ENCODE results near the gene SH3GLB2.

Gene SH3GLB2

GRCh38 chr9:128995791-128996190 lies 32.3 kb downstream of the SH3GLB2 start:
- no peak for DNase-seq (ENCODE audit: low read depth)
- H3K4me3 ChIP-seq (ENCODE audit: low read length) = no peak overlapping the region
- TF ChIP-seq CTCF (conservative IDR thresholded peaks at IDR 0.05; ENCODE audit: low read depth, low read length) = no peak

GRCh38 chr9:128992995-128993394 lies 35.1 kb downstream of the SH3GLB2 start:
- H3K4me3 ChIP-seq (ENCODE audit: low read length) = no peak overlapping the region
- TF ChIP-seq CTCF (conservative IDR thresholded peaks at IDR 0.05; ENCODE audit: low read depth, low read length) = peak; percentile 37
- DNase-seq (ENCODE audit: low read depth) = no peak

- no peak overlapping the region for H3K4me3 ChIP-seq (ENCODE audit: low read length)
- no peak for DNase-seq (ENCODE audit: low read depth)
- no peak for TF ChIP-seq CTCF (conservative IDR thresholded peaks at IDR 0.05; ENCODE audit: low read depth, low read length)
These were observed 40.3 kb downstream of the SH3GLB2 start for GRCh38 chr9:128987805-128988204.

GRCh38 chr9:128986671-128987070 lies 41.5 kb downstream of the SH3GLB2 start:
- no peak for TF ChIP-seq CTCF (conservative IDR thresholded peaks at IDR 0.05; ENCODE audit: low read depth, low read length)
- DNase-seq (ENCODE audit: low read depth) = no peak
- no peak overlapping the region for H3K4me3 ChIP-seq (ENCODE audit: low read length)

- no peak for DNase-seq (ENCODE audit: low read depth)
- no peak overlapping the region for H3K4me3 ChIP-seq (ENCODE audit: low read length)
- TF ChIP-seq CTCF (conservative IDR thresholded peaks at IDR 0.05; ENCODE audit: low read depth, low read length) = no peak
These were observed 44.6 kb downstream of the SH3GLB2 start for GRCh38 chr9:128983536-128983935.

- no peak for DNase-seq (ENCODE audit: low read depth)
- H3K4me3 ChIP-seq (ENCODE audit: low read length) = no peak overlapping the region
- no peak for TF ChIP-seq CTCF (conservative IDR thresholded peaks at IDR 0.05; ENCODE audit: low read depth, low read length)
These were observed 49.0 kb downstream of the SH3GLB2 start for GRCh38 chr9:128979111-128979510.

- TF ChIP-seq CTCF (conservative IDR thresholded peaks at IDR 0.05; ENCODE audit: low read depth, low read length) = no peak
- H3K4me3 ChIP-seq (ENCODE audit: low read length) = no peak overlapping the region
- DNase-seq (ENCODE audit: low read depth) = no peak
These were observed 55.2 kb downstream of the SH3GLB2 start for GRCh38 chr9:128972956-128973355.

Data from retinal pigment epithelial cell (primary cell).